Measurements from ENCODE around the gene KCTD21.

The KCTD21 gene

GRCh38 chr11:78161346-78161745 is 27.1 kb downstream of the KCTD21 start:
- ChIA-PET POLR2A (no interaction called here), CTCF (interaction anchor here (0.9 to 1.6 kb wide), 7 partner anchors 8 to 102 kb away, joined by 3 to 6 read pairs (median 3); no protein-coding TSS in a partner anchor)
- TF ChIP-seq CTCF (IDR thresholded peaks at IDR 0.05; ENCODE audit: control extremely low read depth, extremely low read depth, low read depth, missing control alignments), result no peak
- DNase-seq (ENCODE audit: extremely low spot score), result no peak

GRCh38 chr11:78160557-78160956 is 27.9 kb downstream of the KCTD21 start:
- ChIA-PET POLR2A (no interaction called here), CTCF (interaction anchor here (1.0 to 1.4 kb wide), 4 partner anchors 13 to 103 kb away, joined by 3 to 4 read pairs (median 4); no protein-coding TSS in a partner anchor)
- DNase-seq (ENCODE audit: extremely low spot score), result no peak
- TF ChIP-seq CTCF (IDR thresholded peaks at IDR 0.05; ENCODE audit: control extremely low read depth, extremely low read depth, low read depth, missing control alignments), result no peak

DNA sequence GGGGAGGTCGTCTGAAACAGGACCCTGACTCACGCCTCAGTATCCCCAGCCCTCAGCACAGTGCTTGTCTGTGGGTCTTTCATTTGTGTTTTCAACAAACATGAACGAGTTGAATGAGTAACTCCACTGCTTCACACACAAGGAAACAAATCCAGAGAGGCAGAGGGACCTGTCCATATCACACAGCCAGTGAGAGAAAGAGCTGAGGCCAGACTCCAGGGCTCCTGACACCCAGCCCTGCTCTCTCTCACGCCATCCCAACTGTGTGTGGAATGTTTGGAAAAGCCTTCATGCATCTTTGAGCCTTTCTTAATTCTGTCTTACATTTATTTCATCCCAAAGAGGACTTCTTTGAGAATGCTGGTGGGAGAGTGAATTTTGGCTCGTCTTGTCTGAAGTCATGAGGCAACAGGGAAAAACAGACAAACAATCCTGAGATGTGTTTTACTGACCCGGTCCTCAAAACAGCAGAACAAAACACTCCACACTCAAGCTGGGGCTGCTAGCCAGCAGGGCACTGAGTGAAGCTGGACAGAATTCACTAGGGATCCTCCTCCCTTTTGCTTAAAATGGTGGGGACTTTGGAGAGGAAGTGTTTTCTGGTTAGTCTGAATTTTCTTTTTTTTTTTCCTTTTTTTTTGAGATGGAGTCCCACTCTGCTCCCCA is 29.3 kb downstream of the KCTD21 start:
- POLR2A ChIA-PET, result no interaction called here

GRCh38 chr11:78156127-78156844 is 32.1 kb downstream of the KCTD21 start:
- TF ChIP-seq CTCF (IDR thresholded peaks at IDR 0.05; ENCODE audit: control extremely low read depth, extremely low read depth, low read depth, missing control alignments), result no peak
- ChIA-PET POLR2A (no interaction called here), CTCF (no interaction called here)
- DNase-seq (ENCODE audit: extremely low spot score), result no peak

More for the DNA sequence above, 29.3 kb downstream of the KCTD21 start:
- CTCF ChIA-PET, result interaction anchor here (1.0 kb wide), 1 partner anchor 14 kb away, joined by 3 read pairs; no protein-coding TSS in a partner anchor
- no peak for TF ChIP-seq CTCF (IDR thresholded peaks at IDR 0.05; ENCODE audit: control extremely low read depth, extremely low read depth, low read depth, missing control alignments)
- DNase-seq (ENCODE audit: extremely low spot score), result no peak

DNA sequence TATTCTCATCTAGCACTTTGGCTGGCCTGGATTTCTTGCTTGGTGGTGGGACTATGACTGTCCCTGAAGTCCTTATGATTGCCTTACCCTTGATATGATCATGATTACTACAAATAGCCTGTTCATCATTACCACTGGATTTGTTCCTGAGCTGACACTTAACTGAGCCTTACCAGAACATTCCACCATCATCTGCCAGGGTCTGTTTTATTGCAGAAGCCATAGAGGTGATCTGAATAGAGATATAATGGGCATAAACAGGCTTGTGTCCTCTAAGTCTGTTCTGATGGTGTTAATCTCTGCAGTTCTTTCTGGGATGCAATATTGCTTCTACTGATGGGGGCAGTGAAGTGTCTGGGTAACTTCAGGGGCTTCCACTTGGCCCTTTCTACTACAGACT is 36.6 kb downstream of the KCTD21 start:
- TF ChIP-seq CTCF (IDR thresholded peaks at IDR 0.05; ENCODE audit: control extremely low read depth, extremely low read depth, low read depth, missing control alignments), result no peak

DNA sequence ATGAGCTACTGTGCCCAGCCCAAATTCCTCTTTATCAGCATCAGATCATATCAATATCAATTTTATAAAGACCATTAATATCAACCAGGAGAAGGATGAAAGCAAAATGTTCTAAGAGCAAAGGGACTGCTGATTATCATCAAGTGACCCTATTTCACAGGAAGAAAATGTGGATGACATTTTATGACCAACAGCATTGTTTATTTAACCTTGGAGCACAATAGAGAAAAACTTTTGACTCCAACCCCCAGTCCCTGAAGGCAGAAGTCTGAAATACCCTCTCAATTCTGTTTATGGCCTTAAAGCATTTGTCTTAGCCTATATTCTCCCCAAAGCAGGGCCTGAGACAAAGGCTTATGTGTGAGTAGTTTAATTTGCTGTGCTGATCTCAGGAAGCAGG is 37.7 kb downstream of the KCTD21 start:
- ChIA-PET CTCF (interaction anchor here (1.4 to 2.6 kb wide), 2 partner anchors 11 to 415 kb away, joined by 3 to 10 read pairs; partner anchors contain the start of gene ALG8), POLR2A (no interaction called here)
- DNase-seq (ENCODE audit: extremely low spot score), result no peak
- no peak for TF ChIP-seq CTCF (IDR thresholded peaks at IDR 0.05; ENCODE audit: control extremely low read depth, extremely low read depth, low read depth, missing control alignments)

More for the DNA sequence above, 36.6 kb downstream of the KCTD21 start:
- CTCF ChIA-PET, result interaction anchor here (1.4 to 2.6 kb wide), 2 partner anchors 12 to 414 kb away, joined by 3 to 10 read pairs; partner anchors contain the start of gene ALG8
- DNase-seq (ENCODE audit: extremely low spot score), result no peak
- POLR2A ChIA-PET, result no interaction called here
